OCI-LY3 (cell line): ENCODE results near the gene SIK2.

ENCODE experiments used
- EZH2phosphoT487 ChIP-seq: fragments of 200-600 bp; shearing (Covaris generic); IDR thresholded peaks from 2 replicates; pipeline ENCODE4 v1.6.1; 2018; ENCODE audit warnings: antibody characterized with exemption, mixed run types, low read depth
- TF ChIP-seq, protein P1 (sequence below): fragments of 200-600, 300-600 bp; sonication (generic); IDR thresholded peaks from 2 replicates; pipeline ENCODE4 v1.5.1; 2014; ENCODE audit warnings: antibody characterized with exemption, low read length, low read depth

DNA sequence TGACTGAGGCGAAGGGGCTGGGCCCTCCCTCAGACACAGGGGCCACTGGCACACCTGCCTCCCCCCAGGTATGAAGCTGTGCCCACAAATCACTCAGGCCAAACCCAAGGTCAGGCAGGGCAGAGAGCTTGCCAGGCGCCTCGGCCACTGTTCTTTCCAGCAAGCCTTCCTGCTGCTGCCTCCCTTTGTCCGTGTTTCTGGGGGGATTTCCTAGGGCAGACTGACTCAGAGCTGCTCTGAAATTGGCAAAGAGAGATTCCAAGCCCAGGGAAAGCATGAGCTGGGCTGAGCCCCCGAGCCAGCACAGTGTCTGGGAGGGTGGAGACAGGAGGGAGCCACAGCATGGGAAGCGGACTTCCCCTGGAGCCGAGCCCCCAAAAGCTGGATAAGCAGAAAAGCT lies 130.8 kb downstream of the SIK2 start:
- TF ChIP-seq, protein P1, sequence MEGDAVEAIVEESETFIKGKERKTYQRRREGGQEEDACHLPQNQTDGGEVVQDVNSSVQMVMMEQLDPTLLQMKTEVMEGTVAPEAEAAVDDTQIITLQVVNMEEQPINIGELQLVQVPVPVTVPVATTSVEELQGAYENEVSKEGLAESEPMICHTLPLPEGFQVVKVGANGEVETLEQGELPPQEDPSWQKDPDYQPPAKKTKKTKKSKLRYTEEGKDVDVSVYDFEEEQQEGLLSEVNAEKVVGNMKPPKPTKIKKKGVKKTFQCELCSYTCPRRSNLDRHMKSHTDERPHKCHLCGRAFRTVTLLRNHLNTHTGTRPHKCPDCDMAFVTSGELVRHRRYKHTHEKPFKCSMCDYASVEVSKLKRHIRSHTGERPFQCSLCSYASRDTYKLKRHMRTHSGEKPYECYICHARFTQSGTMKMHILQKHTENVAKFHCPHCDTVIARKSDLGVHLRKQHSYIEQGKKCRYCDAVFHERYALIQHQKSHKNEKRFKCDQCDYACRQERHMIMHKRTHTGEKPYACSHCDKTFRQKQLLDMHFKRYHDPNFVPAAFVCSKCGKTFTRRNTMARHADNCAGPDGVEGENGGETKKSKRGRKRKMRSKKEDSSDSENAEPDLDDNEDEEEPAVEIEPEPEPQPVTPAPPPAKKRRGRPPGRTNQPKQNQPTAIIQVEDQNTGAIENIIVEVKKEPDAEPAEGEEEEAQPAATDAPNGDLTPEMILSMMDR: no peak
- no peak for TF ChIP-seq EZH2phosphoT487
